ENCODE results near the gene METTL1.

DNA sequence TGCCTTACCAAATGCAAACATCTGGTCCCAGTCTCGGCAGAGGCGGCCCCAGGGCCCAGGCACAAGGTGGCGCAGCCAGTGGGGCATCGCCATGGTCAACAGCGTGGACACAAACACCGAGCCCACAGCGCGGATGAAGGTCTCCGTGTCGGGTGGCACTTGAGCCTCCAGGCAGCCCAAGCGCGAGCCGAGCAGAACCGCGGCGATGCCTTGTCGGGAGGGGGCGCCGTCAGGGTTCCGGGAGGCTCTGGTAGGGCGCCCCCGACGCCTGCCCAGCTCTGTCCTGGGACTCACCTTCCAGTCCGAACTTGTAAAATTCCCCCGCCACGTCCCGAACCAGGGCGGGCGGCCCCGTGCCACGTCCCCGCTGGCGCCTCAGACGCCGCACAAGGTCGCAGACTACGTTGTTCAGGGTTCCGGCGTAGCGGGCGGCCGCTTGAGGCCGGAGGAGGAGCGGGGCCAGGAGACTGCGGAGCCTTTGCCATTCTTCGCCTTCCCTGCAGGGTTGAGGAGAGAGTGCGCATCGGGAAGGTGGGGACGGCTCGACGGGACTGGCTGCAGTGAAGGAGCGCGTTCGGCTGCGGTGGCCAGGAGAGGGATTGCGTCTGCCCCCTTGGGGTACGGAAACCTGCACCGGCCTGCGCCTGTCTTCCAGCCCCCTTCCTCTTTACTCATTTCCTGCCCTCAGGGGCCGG is 6.8 kb downstream of the METTL1 start:
- no peak for TF ChIP-seq CTCF (conservative IDR thresholded peaks at IDR 0.05; ENCODE audit: low read length)
- no peak for TF ChIP-seq EZH2phosphoT487 (IDR thresholded peaks at IDR 0.05; ENCODE audit: borderline replicate concordance)

Data from Loucy (cell line).